HepG2 (cell line): ENCODE measurements around the gene IGF2BP3. TPM values are rescaled to one million over a fixed set of nuclear protein-coding genes. Genes with fewer than 3 reads are reported as not detected.

Experiments
- ARHGAP35 ChIP-seq: sonication (generic); formaldehyde crosslinking; IDR thresholded peaks from 2 replicates; pipeline ENCODE4 v1.9.0; 2022; ENCODE audit warnings: mild to moderate bottlenecking, inconsistent platforms, moderate library complexity, missing genetic modification reagents, borderline replicate concordance
- CCAR2 ChIP-seq: fragments of 200-400 bp; formaldehyde crosslinking; optimal IDR thresholded peaks from 2 replicates; pipeline ENCODE3; 2018; ENCODE audit warnings: low read depth, mild to moderate bottlenecking, low read length, moderate library complexity
- CHD2 ChIP-seq: IDR thresholded peaks from 2 replicates; pipeline ENCODE4 v1.6.1; 2011; ENCODE audit warnings: low read depth, low read length, improper control_type of control experiment
- GLI4 ChIP-seq: sonication (generic); formaldehyde crosslinking; IDR thresholded peaks from 2 replicates; pipeline ENCODE4 v1.5.1; 2020; ENCODE audit warnings: missing genetic modification reagents, mild to moderate bottlenecking, moderate library complexity, borderline replicate concordance
- MATR3 ChIP-seq: sonication (generic); formaldehyde crosslinking; IDR thresholded peaks from 2 replicates; pipeline ENCODE4 v1.4.0; 2020; ENCODE audit warnings: missing genetic modification reagents
- NFYC ChIP-seq: IDR thresholded peaks from 2 replicates; pipeline ENCODE4 v1.6.1; 2016; ENCODE audit warnings: missing genetic modification reagents, missing compliant biosample characterization
- PAF1 ChIP-seq: IDR thresholded peaks from 2 replicates; pipeline ENCODE4 v1.6.1; 2016; ENCODE audit warnings: missing genetic modification reagents, missing compliant biosample characterization
- PHF5A ChIP-seq: IDR thresholded peaks from one replicate; pipeline ENCODE4 v1.6.1; 2018; ENCODE audit warnings: low read depth, missing genetic modification reagents; ENCODE audit not compliant: unreplicated experiment
- RBM22 ChIP-seq: fragments of 200-400 bp; formaldehyde crosslinking; optimal IDR thresholded peaks from 2 replicates; pipeline ENCODE3; 2017; ENCODE audit warnings: mild to moderate bottlenecking, low read length, moderate library complexity
- SRSF9 ChIP-seq: fragments of 200-400 bp; formaldehyde crosslinking; IDR thresholded peaks from 2 replicates; pipeline ENCODE4 v1.6.1; 2018; ENCODE audit warnings: borderline replicate concordance, mild to moderate bottlenecking, low read depth, low read length; ENCODE audit not compliant: insufficient read depth, poor library complexity, severe bottlenecking
- ZFAT ChIP-seq: sonication (generic); formaldehyde crosslinking; conservative IDR thresholded peaks from 2 replicates; pipeline ENCODE4 v1.8.1; 2023; ENCODE audit warnings: missing genetic modification reagents, inconsistent platforms
- ZFP36L1 ChIP-seq: sonication (generic); formaldehyde crosslinking; IDR thresholded peaks from 2 replicates; pipeline ENCODE4 v1.8.0; 2022; ENCODE audit warnings: mild to moderate bottlenecking, missing genetic modification reagents, moderate library complexity
- ZHX1 ChIP-seq: sonication (generic); formaldehyde crosslinking; IDR thresholded peaks from 2 replicates; pipeline ENCODE4 v1.8.1; 2022; ENCODE audit warnings: low read depth, mild to moderate bottlenecking, missing genetic modification reagents
- ZNF343 ChIP-seq: sonication (generic); formaldehyde crosslinking; IDR thresholded peaks from 2 replicates; pipeline ENCODE4 v1.4.0; 2020; ENCODE audit warnings: mild to moderate bottlenecking, missing genetic modification reagents
- ZNF761 ChIP-seq: sonication (generic); formaldehyde crosslinking; conservative IDR thresholded peaks from 2 replicates; pipeline ENCODE4 v1.4.0; 2020; ENCODE audit warnings: mild to moderate bottlenecking, missing genetic modification reagents
- ZNF792 ChIP-seq: IDR thresholded peaks from 2 replicates; pipeline ENCODE4 v1.6.1; 2016
- ZSCAN21 ChIP-seq: sonication (generic); formaldehyde crosslinking; IDR thresholded peaks from 2 replicates; pipeline ENCODE4 v1.8.0; 2022; ENCODE audit warnings: mild to moderate bottlenecking, missing genetic modification reagents, moderate library complexity, borderline replicate concordance
- polyA plus RNA-seq, 8 experiments: library from polyadenylated mRNA; depleted of rRNA in 3 of 8; stranded (reverse) in 7 of 8; unstranded in 1 of 8; fragments of >200 nt; fragmentation: Illumina TruSeq in 4 of 8; extraction: Trizol in 4 of 8; gene quantifications; 2 replicates each; pipeline versions ENCODE4 v1.2.1 to v1.2.3, GENCODE V29; 2011 to 2016; ENCODE audit warnings: low read depth in 4 of 8, missing spikeins in 1 of 8, mixed read lengths in 1 of 8; ENCODE audit not compliant: insufficient read depth in 1 of 8
- total RNA-seq, 5 experiments: library from RNA; depleted of rRNA; stranded (reverse); fragments of >200 nt; fragmentation: Illumina TruSeq; extraction: Trizol; gene quantifications; 2 replicates each; pipeline ENCODE4 v1.2.3, GENCODE V29; 2016; ENCODE audit warnings: low read depth in 1 of 5
- TF ChIP-seq, protein P1 (sequence below): sonication (generic); formaldehyde crosslinking; IDR thresholded peaks from 2 replicates; pipeline ENCODE4 v1.4.0; 2020; ENCODE audit warnings: missing genetic modification reagents
- TF ChIP-seq, protein P2 (sequence below): fragments of 450-650 bp; IDR thresholded peaks from 2 replicates; pipeline ENCODE4 v1.6.1; 2017; ENCODE audit warnings: mild to moderate bottlenecking

The IGF2BP3 gene
- total and polyA plus RNA-seq, 2 of the 13 experiments (the other 11 are each of a cell fraction or from before 2014, with no cell fraction given): 37.7 to 39.5 TPM

- TF ChIP-seq, protein P1, sequence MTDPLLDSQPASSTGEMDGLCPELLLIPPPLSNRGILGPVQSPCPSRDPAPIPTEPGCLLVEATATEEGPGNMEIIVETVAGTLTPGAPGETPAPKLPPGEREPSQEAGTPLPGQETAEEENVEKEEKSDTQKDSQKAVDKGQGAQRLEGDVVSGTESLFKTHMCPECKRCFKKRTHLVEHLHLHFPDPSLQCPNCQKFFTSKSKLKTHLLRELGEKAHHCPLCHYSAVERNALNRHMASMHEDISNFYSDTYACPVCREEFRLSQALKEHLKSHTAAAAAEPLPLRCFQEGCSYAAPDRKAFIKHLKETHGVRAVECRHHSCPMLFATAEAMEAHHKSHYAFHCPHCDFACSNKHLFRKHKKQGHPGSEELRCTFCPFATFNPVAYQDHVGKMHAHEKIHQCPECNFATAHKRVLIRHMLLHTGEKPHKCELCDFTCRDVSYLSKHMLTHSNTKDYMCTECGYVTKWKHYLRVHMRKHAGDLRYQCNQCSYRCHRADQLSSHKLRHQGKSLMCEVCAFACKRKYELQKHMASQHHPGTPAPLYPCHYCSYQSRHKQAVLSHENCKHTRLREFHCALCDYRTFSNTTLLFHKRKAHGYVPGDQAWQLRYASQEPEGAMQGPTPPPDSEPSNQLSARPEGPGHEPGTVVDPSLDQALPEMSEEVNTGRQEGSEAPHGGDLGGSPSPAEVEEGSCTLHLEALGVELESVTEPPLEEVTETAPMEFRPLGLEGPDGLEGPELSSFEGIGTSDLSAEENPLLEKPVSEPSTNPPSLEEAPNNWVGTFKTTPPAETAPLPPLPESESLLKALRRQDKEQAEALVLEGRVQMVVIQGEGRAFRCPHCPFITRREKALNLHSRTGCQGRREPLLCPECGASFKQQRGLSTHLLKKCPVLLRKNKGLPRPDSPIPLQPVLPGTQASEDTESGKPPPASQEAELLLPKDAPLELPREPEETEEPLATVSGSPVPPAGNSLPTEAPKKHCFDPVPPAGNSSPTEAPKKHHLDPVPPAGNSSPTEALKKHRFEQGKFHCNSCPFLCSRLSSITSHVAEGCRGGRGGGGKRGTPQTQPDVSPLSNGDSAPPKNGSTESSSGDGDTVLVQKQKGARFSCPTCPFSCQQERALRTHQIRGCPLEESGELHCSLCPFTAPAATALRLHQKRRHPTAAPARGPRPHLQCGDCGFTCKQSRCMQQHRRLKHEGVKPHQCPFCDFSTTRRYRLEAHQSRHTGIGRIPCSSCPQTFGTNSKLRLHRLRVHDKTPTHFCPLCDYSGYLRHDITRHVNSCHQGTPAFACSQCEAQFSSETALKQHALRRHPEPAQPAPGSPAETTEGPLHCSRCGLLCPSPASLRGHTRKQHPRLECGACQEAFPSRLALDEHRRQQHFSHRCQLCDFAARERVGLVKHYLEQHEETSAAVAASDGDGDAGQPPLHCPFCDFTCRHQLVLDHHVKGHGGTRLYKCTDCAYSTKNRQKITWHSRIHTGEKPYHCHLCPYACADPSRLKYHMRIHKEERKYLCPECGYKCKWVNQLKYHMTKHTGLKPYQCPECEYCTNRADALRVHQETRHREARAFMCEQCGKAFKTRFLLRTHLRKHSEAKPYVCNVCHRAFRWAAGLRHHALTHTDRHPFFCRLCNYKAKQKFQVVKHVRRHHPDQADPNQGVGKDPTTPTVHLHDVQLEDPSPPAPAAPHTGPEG: no peak
- TF ChIP-seq RBM22: no peak
- no peak for TF ChIP-seq PHF5A (CRISPR knock-in tag)
- TF ChIP-seq ZHX1 (CRISPR knock-in tag): no peak
- TF ChIP-seq PAF1: no peak
- 0 out of 2 replicates have a peak, but pooled peaks have one; percentile 37 for TF ChIP-seq ZFP36L1 (CRISPR knock-in tag)
- no peak for TF ChIP-seq ARHGAP35
- no peak for TF ChIP-seq NFYC (CRISPR knock-in tag)
- no peak for TF ChIP-seq ZNF761 (CRISPR knock-in tag)
- TF ChIP-seq ZSCAN21 (CRISPR knock-in tag): no peak
- TF ChIP-seq SRSF9: no peak
- TF ChIP-seq, protein P2, sequence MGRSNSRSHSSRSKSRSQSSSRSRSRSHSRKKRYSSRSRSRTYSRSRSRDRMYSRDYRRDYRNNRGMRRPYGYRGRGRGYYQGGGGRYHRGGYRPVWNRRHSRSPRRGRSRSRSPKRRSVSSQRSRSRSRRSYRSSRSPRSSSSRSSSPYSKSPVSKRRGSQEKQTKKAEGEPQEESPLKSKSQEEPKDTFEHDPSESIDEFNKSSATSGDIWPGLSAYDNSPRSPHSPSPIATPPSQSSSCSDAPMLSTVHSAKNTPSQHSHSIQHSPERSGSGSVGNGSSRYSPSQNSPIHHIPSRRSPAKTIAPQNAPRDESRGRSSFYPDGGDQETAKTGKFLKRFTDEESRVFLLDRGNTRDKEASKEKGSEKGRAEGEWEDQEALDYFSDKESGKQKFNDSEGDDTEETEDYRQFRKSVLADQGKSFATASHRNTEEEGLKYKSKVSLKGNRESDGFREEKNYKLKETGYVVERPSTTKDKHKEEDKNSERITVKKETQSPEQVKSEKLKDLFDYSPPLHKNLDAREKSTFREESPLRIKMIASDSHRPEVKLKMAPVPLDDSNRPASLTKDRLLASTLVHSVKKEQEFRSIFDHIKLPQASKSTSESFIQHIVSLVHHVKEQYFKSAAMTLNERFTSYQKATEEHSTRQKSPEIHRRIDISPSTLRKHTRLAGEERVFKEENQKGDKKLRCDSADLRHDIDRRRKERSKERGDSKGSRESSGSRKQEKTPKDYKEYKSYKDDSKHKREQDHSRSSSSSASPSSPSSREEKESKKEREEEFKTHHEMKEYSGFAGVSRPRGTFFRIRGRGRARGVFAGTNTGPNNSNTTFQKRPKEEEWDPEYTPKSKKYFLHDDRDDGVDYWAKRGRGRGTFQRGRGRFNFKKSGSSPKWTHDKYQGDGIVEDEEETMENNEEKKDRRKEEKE: no peak
- no peak for TF ChIP-seq ZFAT (CRISPR knock-in tag)
- no peak for TF ChIP-seq CHD2
- no peak for TF ChIP-seq GLI4 (CRISPR knock-in tag)
- no peak for TF ChIP-seq ZNF792 (CRISPR knock-in tag)
- no peak for TF ChIP-seq CCAR2
- TF ChIP-seq MATR3 (CRISPR knock-in tag): no peak
- 0 out of 2 replicates have a peak, but pooled peaks have one; percentile 10 for TF ChIP-seq ZNF343 (CRISPR knock-in tag)
These were observed 170.5 kb downstream of the IGF2BP3 start (continued) for GRCh38 chr7:23299770-23300300.
